SU-DHL-6 (cell line): ENCODE data around the gene SLC17A9.

Source experiments
- H2AFZ ChIP-seq: fragments of 200-600 bp; sonication (generic); 2 replicates; pipeline ENCODE4 v1.6.1; 2014; ENCODE audit warnings: low read depth, mild to moderate bottlenecking, moderate library complexity, mixed read lengths, antibody characterized with exemption, low read length; ENCODE audit not compliant: severe bottlenecking
- H3F3A ChIP-seq: fragments of 200-600 bp; shearing (Covaris generic); 2 replicates; pipeline ENCODE4 v1.6.0; 2016; ENCODE audit warnings: antibody characterized with exemption, mild to moderate bottlenecking; ENCODE audit not compliant: insufficient read depth
- H3K27ac ChIP-seq: fragments of 200-600 bp; sonication (generic); 2 replicates; pipeline ENCODE4 v1.5.1; 2016; ENCODE audit warnings: low read depth, mild to moderate bottlenecking, low read length, moderate library complexity, mixed read lengths
- H3K27me3 ChIP-seq: fragments of 200-600 bp; sonication (generic), shearing (Covaris generic); 2 replicates; pipeline ENCODE4 v1.6.0; 2014; ENCODE audit warnings: mild to moderate bottlenecking, low read length
- H3K36me3 ChIP-seq: fragments of 200-600 bp; sonication (generic); 2 replicates; pipeline ENCODE4 v1.6.1; 2014; ENCODE audit warnings: mild to moderate bottlenecking, low read length, mixed read lengths
- H3K4me2 ChIP-seq: fragments of 300-600, 200-600 bp; shearing (Covaris generic), sonication (generic); 2 replicates; pipeline ENCODE4 v1.6.0; 2014; ENCODE audit warnings: low read length, low read depth, mild to moderate bottlenecking; ENCODE audit not compliant: poor library complexity, severe bottlenecking
- H3K4me3 ChIP-seq: fragments of 200-600 bp; sonication (generic); 2 replicates; pipeline ENCODE4 v1.5.1; 2014; ENCODE audit warnings: antibody characterized with exemption, low read length, mild to moderate bottlenecking, mixed read lengths; ENCODE audit not compliant: insufficient read depth, poor library complexity, severe bottlenecking
- H3K79me2 ChIP-seq: fragments of 200-600 bp; sonication (generic); 2 replicates; pipeline ENCODE4 v1.6.1; 2014; ENCODE audit warnings: mild to moderate bottlenecking, low read length, moderate library complexity; ENCODE audit not compliant: insufficient read depth
- H3K9ac ChIP-seq: fragments of 200-600 bp; sonication (generic); 2 replicates; pipeline ENCODE4 v1.7.0; 2014; ENCODE audit warnings: mild to moderate bottlenecking, low read length
- H3K9me2 ChIP-seq: fragments of 200-600 bp; sonication (generic); replicated peaks from 2 replicates; pipeline ENCODE4 v1.6.1; 2014; ENCODE audit warnings: low read length; ENCODE audit not compliant: insufficient read depth
- H3K9me3 ChIP-seq: fragments of 200-600 bp; sonication (generic); 2 replicates; pipeline ENCODE4 v1.6.1; 2014; ENCODE audit warnings: low read length, mixed read lengths; ENCODE audit not compliant: insufficient read depth
- H4K20me1 ChIP-seq: fragments of 200-600 bp; sonication (generic); 2 replicates; pipeline ENCODE4 v1.6.1; 2014; ENCODE audit warnings: low read depth, mild to moderate bottlenecking, antibody characterized with exemption, low read length, moderate library complexity, mixed read lengths
- EZH2phosphoT487 ChIP-seq: fragments of 200-600 bp; sonication (generic), shearing (Covaris generic); conservative IDR thresholded peaks from 2 replicates; pipeline ENCODE4 v1.6.1; 2018; ENCODE audit warnings: mild to moderate bottlenecking, antibody characterized with exemption, low read length, moderate library complexity, mixed read lengths
- TF ChIP-seq, protein P1 (sequence below): fragments of 200-600 bp; sonication (generic); IDR thresholded peaks from one replicate; pipeline ENCODE4 v1.5.1; 2017; ENCODE audit warnings: antibody characterized with exemption, mild to moderate bottlenecking, low read length, moderate library complexity; ENCODE audit not compliant: insufficient read depth, poor library complexity, severe bottlenecking

Gene SLC17A9

DNA sequence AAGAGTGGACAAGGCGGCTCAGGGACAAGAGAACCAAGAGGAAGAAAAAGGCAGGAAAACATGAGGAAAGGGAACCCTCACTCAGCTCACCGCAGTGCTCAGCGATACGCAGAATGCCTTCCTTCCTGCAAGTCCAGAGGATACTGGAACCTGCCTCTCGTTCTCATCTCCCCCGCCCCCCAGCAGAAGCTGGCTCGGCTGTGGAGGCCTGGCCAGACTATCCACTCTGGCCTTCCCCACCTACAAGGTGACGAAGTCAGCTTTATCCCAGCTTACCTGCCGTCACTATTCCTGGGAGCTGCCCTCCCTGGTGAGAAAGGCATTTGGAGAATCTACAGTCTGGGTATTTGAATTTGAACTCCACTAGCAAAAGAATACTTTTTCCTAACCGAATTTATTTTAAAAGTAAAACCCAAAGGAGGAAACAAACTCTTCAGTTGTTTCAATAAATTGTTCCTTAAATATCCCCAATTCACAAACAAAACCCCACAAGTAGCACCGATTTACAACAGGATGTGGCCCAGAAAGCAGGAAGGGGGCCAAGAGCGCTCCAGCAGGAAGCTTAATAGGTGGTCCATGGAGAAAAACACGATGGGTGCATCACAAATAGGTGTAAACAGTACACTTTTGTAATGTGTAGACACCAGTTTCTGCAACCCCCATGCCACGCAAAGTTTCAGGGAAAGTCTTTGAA is 24.1 kb upstream of the SLC17A9 start:
- Histone ChIP-seq H2AFZ (no peak overlapping the region), H3K9me2 (no peaks in the 10 kb centered on the region), H3K4me2 (peak overlapping the region; percentile 52), H3K79me2 (peaks cover 96% of the 10 kb centered on the region), H3K27ac (peak overlapping the region; percentile 36), H4K20me1 (peaks cover 16% of the 10 kb centered on the region), H3K27me3 (no peaks in the 10 kb centered on the region), H3K4me3 (no peak overlapping the region), H3K9ac (peak overlapping the region; percentile 26; the same call in 1 of the 2 replicates), H3K36me3 (no peaks in the 10 kb centered on the region), H3K9me3 (no peaks in the 10 kb centered on the region), H3F3A (peaks cover 15% of the 10 kb centered on the region; the same call in 1 of the 2 replicates)
- TF ChIP-seq, protein P1, sequence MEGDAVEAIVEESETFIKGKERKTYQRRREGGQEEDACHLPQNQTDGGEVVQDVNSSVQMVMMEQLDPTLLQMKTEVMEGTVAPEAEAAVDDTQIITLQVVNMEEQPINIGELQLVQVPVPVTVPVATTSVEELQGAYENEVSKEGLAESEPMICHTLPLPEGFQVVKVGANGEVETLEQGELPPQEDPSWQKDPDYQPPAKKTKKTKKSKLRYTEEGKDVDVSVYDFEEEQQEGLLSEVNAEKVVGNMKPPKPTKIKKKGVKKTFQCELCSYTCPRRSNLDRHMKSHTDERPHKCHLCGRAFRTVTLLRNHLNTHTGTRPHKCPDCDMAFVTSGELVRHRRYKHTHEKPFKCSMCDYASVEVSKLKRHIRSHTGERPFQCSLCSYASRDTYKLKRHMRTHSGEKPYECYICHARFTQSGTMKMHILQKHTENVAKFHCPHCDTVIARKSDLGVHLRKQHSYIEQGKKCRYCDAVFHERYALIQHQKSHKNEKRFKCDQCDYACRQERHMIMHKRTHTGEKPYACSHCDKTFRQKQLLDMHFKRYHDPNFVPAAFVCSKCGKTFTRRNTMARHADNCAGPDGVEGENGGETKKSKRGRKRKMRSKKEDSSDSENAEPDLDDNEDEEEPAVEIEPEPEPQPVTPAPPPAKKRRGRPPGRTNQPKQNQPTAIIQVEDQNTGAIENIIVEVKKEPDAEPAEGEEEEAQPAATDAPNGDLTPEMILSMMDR = no peak
- no peak for TF ChIP-seq EZH2phosphoT487

DNA sequence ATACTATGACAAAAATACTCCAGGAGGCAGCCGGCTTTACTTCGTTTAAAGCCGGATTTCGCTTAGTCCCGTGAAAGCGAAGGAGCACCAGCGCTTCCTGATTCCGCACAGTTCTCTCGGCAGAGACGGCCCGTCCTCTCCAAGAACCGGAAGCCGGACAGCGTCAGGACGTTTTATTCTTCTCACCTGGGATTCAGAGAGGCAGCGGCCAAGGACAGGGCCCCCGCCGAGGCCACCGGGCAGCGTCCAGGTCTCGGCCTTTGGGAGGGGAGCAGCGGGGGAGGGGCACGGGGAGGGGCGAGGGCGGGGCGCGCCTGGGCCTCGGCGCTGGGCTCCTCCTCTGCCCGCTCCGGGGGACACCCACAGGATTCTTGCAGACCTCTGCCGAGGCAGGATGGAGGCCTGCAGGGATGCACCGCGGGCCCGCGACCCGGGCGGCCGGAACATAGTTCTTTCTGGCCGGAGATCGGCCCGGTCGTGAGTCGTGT is 23.4 kb upstream of the SLC17A9 start:
- H3K4me3 ChIP-seq = no peak overlapping the region
- H3K9me3 ChIP-seq = no peaks in the 10 kb centered on the region
- H3K27ac ChIP-seq = peak overlapping the region; percentile 36
- peak overlapping the region; percentile 26; the same call in 1 of the 2 replicates for H3K9ac ChIP-seq
- TF ChIP-seq, protein P1 = no peak
- TF ChIP-seq EZH2phosphoT487 = no peak
- H3K9me2 ChIP-seq = no peaks in the 10 kb centered on the region
- no peaks in the 10 kb centered on the region for H3K36me3 ChIP-seq
- no peak overlapping the region for H2AFZ ChIP-seq
- no peaks in the 10 kb centered on the region for H3K27me3 ChIP-seq
- H3F3A ChIP-seq = peaks cover 15% of the 10 kb centered on the region; the same call in 1 of the 2 replicates
- H3K4me2 ChIP-seq = peak overlapping the region; percentile 52
- H4K20me1 ChIP-seq = peaks cover 10% of the 10 kb centered on the region; the same call in 1 of the 2 replicates
- peaks cover 96% of the 10 kb centered on the region for H3K79me2 ChIP-seq

DNA sequence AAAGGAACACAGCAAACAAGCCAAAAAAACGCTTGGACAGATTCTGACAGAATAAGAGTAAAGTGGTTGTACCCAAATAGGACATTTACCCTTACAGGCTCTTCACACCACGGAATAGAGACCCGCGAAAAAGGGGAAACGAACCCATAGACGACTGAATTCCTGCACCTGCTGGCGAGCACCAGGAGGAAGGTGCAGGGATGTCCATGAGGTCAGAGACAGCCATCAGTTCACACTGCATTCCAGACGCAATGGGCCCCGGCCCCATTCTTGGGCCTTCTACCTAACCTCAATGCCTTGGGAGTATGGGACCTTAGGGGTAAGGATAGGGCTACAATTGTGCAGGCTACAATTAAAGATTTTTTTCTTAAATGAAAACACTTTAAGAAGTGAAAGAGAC is 21.0 kb upstream of the SLC17A9 start:
- TF ChIP-seq, protein P1 = no peak
- no peak for TF ChIP-seq EZH2phosphoT487
- peaks cover 18% of the 10 kb centered on the region; the same call in 1 of the 2 replicates for H4K20me1 ChIP-seq
- peak overlapping the region; percentile 14 for H3K4me2 ChIP-seq

More for the DNA sequence above, 21.0 kb upstream of the SLC17A9 start:
- no peak overlapping the region for H3K9ac ChIP-seq
- H3K79me2 ChIP-seq = peaks cover 100% of the 10 kb centered on the region
- H3K9me3 ChIP-seq = no peaks in the 10 kb centered on the region
- H3K27ac ChIP-seq = peak overlapping the region; percentile 3; the same call in 1 of the 2 replicates
- no peak overlapping the region for H3K4me3 ChIP-seq
- H3K27me3 ChIP-seq = no peaks in the 10 kb centered on the region
- no peaks in the 10 kb centered on the region; the same call in 1 of the 2 replicates for H3K36me3 ChIP-seq
- H3F3A ChIP-seq = peaks cover 15% of the 10 kb centered on the region; the same call in 1 of the 2 replicates
- no peaks in the 10 kb centered on the region for H3K9me2 ChIP-seq
- H2AFZ ChIP-seq = no peak overlapping the region
